Trophoblast cell (in vitro differentiated cells and primary cell): ENCODE measurements around the gene SPPL2B.

Source experiments
- DNase-seq, 2 donors: peaks; one replicate each; pipeline ENCODE4 v3.0.0-alpha.2; 2016
- H2AFZ ChIP-seq: 2 replicates; pipeline ENCODE4 v1.6.1; 2013; ENCODE audit warnings: low read length, moderate library complexity, mild to moderate bottlenecking; ENCODE audit not compliant: insufficient read depth, poor library complexity
- H2AK5ac ChIP-seq: 2 replicates; pipeline ENCODE4 v1.6.1; 2013; ENCODE audit warnings: mild to moderate bottlenecking, low read length
- H2BK120ac ChIP-seq: 2 replicates; pipeline ENCODE4 v1.6.1; 2013; ENCODE audit warnings: low read length, mild to moderate bottlenecking, moderate library complexity; ENCODE audit not compliant: insufficient read depth, poor library complexity
- H2BK12ac ChIP-seq: 2 replicates; pipeline ENCODE4 v1.6.1; 2013; ENCODE audit warnings: mild to moderate bottlenecking, low read length, moderate library complexity
- H2BK5ac ChIP-seq: 2 replicates; pipeline ENCODE4 v1.6.1; 2013; ENCODE audit warnings: low read length, low read depth, moderate library complexity, mild to moderate bottlenecking; ENCODE audit not compliant: poor library complexity
- H3K14ac ChIP-seq: 2 replicates; pipeline ENCODE4 v1.6.1; 2013; ENCODE audit warnings: mild to moderate bottlenecking, low read length
- H3K18ac ChIP-seq: 2 replicates; pipeline ENCODE4 v1.6.1; 2013; ENCODE audit warnings: mild to moderate bottlenecking, low read length
- H3K23ac ChIP-seq: 2 replicates; pipeline ENCODE4 v1.6.1; 2013; ENCODE audit warnings: low read length
- H3K27ac ChIP-seq: 2 replicates; pipeline ENCODE4 v1.5.1; 2013; ENCODE audit warnings: low read depth, mild to moderate bottlenecking, inconsistent platforms, low read length, moderate library complexity
- H3K27me3 ChIP-seq: 2 replicates; pipeline ENCODE4 v1.6.1; 2013; ENCODE audit warnings: inconsistent platforms, mild to moderate bottlenecking, low read length, moderate library complexity; ENCODE audit not compliant: insufficient read depth
- H3K36me3 ChIP-seq, 2 experiments: 1 replicate in 1 of 2; 2 replicates in 1 of 2; pipeline ENCODE4 v1.6.1; 2013; ENCODE audit warnings: low read length in 2 of 2, mild to moderate bottlenecking in 2 of 2, moderate library complexity in 1 of 2; ENCODE audit not compliant: insufficient read depth in 2 of 2, control insufficient read depth in 1 of 2
- H3K4ac ChIP-seq: 2 replicates; pipeline ENCODE4 v1.6.1; 2013; ENCODE audit warnings: low read depth, mild to moderate bottlenecking, low read length, moderate library complexity
- H3K4me1 ChIP-seq, 2 experiments: 1 replicate in 1 of 2; 2 replicates in 1 of 2; pipeline ENCODE4 v1.6.1; 2013; ENCODE audit warnings: low read length in 2 of 2, mild to moderate bottlenecking in 2 of 2, moderate library complexity in 1 of 2; ENCODE audit not compliant: insufficient read depth in 2 of 2, control insufficient read depth in 1 of 2
- H3K4me2 ChIP-seq: 2 replicates; pipeline ENCODE4 v1.6.1; 2013; ENCODE audit warnings: inconsistent platforms, mild to moderate bottlenecking, low read length, moderate library complexity
- H3K4me3 ChIP-seq: 2 replicates; pipeline ENCODE4 v1.5.1; 2013; ENCODE audit warnings: mild to moderate bottlenecking, low read depth, low read length, inconsistent platforms
- H3K79me1 ChIP-seq: one replicate; pipeline ENCODE4 v1.6.1; 2013; ENCODE audit warnings: low read length
- H3K79me2 ChIP-seq: 2 replicates; pipeline ENCODE4 v1.6.1; 2013; ENCODE audit warnings: low read length, mild to moderate bottlenecking; ENCODE audit not compliant: control insufficient read depth, insufficient read depth, poor library complexity
- H3K9ac ChIP-seq: 2 replicates; pipeline ENCODE4 v1.6.1; 2013; ENCODE audit warnings: mild to moderate bottlenecking, low read length
- H3K9me3 ChIP-seq: 2 replicates; pipeline ENCODE4 v1.6.1; 2013; ENCODE audit warnings: low read depth, mild to moderate bottlenecking, control low read depth, inconsistent platforms, low read length; ENCODE audit not compliant: insufficient read depth
- H4K12ac ChIP-seq: 2 replicates; pipeline ENCODE4 v1.6.1; 2013; ENCODE audit warnings: low read depth, mild to moderate bottlenecking, low read length, moderate library complexity
- H4K8ac ChIP-seq: 2 replicates; pipeline ENCODE4 v1.6.1; 2013; ENCODE audit warnings: low read depth, mild to moderate bottlenecking, low read length, moderate library complexity
- H4K91ac ChIP-seq: one replicate; pipeline ENCODE4 v1.6.1; 2013; ENCODE audit warnings: low read depth, mild to moderate bottlenecking, low read length, moderate library complexity
- WGBS: extraction: QIAGEN DNeasy Blood & Tissue Kit; methylation state at CpG from one replicate; pipeline ENCODE4 v1.1.7; 2013; ENCODE audit warnings: missing lambda C conversion rate; ENCODE audit not compliant: insufficient read length, insufficient coverage; ENCODE audit errors: extremely low coverage; 5-methylcytosine and 5-hydroxymethylcytosine counted together

Gene SPPL2B

DNA sequence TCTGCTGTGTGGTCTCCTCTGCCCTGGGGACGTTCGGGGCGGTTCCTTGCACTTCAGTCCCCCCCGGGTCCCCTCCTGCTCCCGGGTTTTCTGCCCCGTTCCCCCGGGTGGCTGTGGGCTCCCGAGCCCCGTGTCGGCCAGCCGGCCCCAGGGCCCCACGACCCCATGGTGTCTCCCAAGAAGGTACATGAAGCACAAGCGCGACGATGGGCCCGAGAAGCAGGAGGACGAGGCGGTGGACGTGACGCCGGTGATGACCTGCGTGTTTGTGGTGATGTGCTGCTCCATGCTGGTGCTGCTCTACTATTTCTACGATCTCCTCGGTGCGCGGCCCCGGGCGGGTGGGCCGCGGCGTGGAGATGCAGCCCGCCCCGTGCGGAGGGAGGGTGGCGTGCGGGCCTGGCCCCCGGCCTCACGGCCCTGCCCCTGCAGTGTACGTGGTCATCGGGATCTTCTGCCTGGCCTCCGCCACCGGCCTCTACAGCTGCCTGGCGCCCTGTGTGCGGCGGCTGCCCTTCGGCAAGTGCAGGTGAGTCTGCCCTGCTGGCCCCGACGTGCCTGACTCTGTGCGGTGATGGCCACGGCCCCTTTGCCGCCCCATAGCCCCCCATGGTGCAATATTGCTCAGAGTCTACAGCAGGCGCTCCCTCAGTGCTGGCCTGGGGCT, 11.3 kb downstream of the SPPL2B start:
- H3K79me2 ChIP-seq = peaks cover 4% of the 10 kb centered on the region
- no peak overlapping the region for H2BK120ac ChIP-seq
- H3K27ac ChIP-seq = no peak overlapping the region
- no CpG with 5 or more reads among the region's 52 CpGs for WGBS
- DNase-seq = no peak
- H3K79me1 ChIP-seq = peaks cover 12% of the 10 kb centered on the region
- H2BK12ac ChIP-seq = no peak overlapping the region
- no peak overlapping the region for H2AFZ ChIP-seq
- H2AK5ac ChIP-seq = no peak overlapping the region
- peaks cover 26 to 29% of the 10 kb centered on the region in 2 experiments for H3K4me1 ChIP-seq
- peak overlapping the region; percentile 3 for H4K91ac ChIP-seq
- no peaks in the 10 kb centered on the region for H3K27me3 ChIP-seq
- H3K9me3 ChIP-seq = peaks cover 9% of the 10 kb centered on the region
- no peak overlapping the region for H3K4ac ChIP-seq
- H3K4me2 ChIP-seq = no peak overlapping the region
- peaks cover 24 to 29% of the 10 kb centered on the region in 2 experiments for H3K36me3 ChIP-seq
- peak overlapping the region; percentile 10 for H3K18ac ChIP-seq
- no peak overlapping the region for H4K8ac ChIP-seq
- H4K12ac ChIP-seq = no peak overlapping the region
- H3K4me3 ChIP-seq = no peak overlapping the region
- H3K23ac ChIP-seq = no peak overlapping the region
- H2BK5ac ChIP-seq = no peak overlapping the region
- no peak overlapping the region for H3K14ac ChIP-seq
- no peak overlapping the region for H3K9ac ChIP-seq

DNA sequence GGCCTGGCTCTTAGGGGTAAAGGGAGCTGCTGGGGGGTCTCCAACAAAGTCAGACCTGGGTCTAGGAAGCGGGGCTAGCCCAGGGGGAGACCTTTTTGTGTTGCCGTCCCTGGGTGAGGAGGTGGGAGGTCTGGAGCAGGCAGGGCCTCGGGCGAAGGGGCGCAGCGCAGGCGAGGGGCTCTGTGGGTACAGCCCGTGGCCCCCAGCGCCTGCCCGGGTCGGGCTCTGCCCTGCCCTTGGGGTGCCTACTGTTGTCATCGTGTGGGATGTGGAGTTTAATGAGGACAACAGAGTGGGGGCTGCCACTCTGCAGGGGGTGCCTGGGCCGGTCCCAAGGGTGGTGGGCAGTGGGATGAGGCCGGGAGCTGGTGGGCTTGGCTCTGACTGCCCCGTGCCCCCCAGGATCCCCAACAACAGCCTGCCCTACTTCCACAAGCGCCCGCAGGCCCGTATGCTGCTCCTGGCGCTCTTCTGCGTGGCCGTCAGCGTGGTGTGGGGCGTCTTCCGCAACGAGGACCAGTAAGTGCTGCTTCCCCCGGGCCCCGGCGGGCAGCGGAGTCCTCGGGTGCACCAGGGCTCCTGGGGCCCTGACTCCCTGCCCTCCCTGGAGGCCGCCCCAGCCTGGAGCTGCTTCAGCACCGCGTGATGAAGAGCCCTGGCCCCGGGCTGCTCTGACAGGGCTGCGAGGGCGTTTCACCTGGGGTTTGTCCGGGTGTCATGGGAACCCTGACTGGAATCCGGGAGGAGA, 12.2 kb downstream of the SPPL2B start:
- peak overlapping the region; percentile 17 for H4K12ac ChIP-seq
- H3K23ac ChIP-seq = no peak overlapping the region
- H3K36me3 ChIP-seq = peaks cover 27 to 30% of the 10 kb centered on the region in 2 experiments
- peaks cover 4% of the 10 kb centered on the region for H3K79me2 ChIP-seq
- peak overlapping the region; percentile 94 for H4K91ac ChIP-seq
- WGBS = no CpG with 5 or more reads among the region's 38 CpGs
- no peak overlapping the region for H3K9ac ChIP-seq
- H3K4me1 ChIP-seq = peaks cover 26 to 29% of the 10 kb centered on the region in 2 experiments
- H3K4me3 ChIP-seq = no peak overlapping the region
- H3K27ac ChIP-seq = peak overlapping the region; percentile 42
- H2BK12ac ChIP-seq = peak overlapping the region; percentile 75
- peak overlapping the region; percentile 55 for H4K8ac ChIP-seq
- peak overlapping the region; percentile 71 for H2BK5ac ChIP-seq
- H2AFZ ChIP-seq = no peak overlapping the region
- DNase-seq = peak; percentile 26 to 46
- peak overlapping the region; percentile 76 for H3K18ac ChIP-seq
- H3K4me2 ChIP-seq = no peak overlapping the region
- peak overlapping the region; percentile 73 for H2BK120ac ChIP-seq
- H2AK5ac ChIP-seq = peak overlapping the region; percentile 61
- no peaks in the 10 kb centered on the region for H3K27me3 ChIP-seq
- peak overlapping the region; percentile 32 for H3K4ac ChIP-seq
- H3K14ac ChIP-seq = peak overlapping the region; percentile 61
- peaks cover 12% of the 10 kb centered on the region for H3K79me1 ChIP-seq
- H3K9me3 ChIP-seq = peaks cover 6% of the 10 kb centered on the region

DNA sequence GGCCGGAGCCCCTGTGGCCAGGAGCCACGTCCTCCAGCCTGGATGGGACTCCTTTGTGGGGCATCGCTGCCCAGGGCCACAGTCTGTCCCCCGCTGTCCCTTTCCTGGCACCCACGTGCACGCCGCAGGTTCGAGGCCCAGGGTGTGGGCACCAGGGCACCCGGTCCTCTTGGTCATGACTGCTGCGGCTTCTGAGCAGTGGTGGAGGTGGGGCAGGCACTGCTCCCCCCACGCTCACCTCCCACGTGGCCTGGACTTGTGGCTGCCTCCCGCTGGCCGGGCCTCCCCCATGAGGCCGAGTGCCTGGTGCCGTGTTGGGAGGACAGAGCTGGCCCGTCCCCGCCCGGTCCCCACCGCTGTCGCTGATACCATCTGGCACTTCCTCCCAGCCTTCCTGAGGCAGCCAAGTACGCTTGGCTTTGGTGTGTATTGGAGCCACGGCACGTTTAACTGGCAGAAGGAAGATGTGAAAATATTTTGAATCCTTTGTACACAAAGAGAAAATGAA, 12.8 kb downstream of the SPPL2B start:
- H3K4me2 ChIP-seq = no peak overlapping the region
- H3K4ac ChIP-seq = peak overlapping the region; percentile 32
- H3K18ac ChIP-seq = peak overlapping the region; percentile 76
- H3K79me2 ChIP-seq = peaks cover 4% of the 10 kb centered on the region
- H3K14ac ChIP-seq = peak overlapping the region; percentile 61
- peak overlapping the region; percentile 55 for H4K8ac ChIP-seq
- H3K36me3 ChIP-seq = peaks cover 30% of the 10 kb centered on the region in 2 experiments
- H3K79me1 ChIP-seq = peaks cover 12% of the 10 kb centered on the region
- peak overlapping the region; percentile 75 for H2BK12ac ChIP-seq
- peaks cover 26 to 29% of the 10 kb centered on the region in 2 experiments for H3K4me1 ChIP-seq
- H4K12ac ChIP-seq = peak overlapping the region; percentile 17
- H3K27ac ChIP-seq = peak overlapping the region; percentile 42
- peak overlapping the region; percentile 71 for H2BK5ac ChIP-seq
- H2BK120ac ChIP-seq = peak overlapping the region; percentile 73
- H3K23ac ChIP-seq = no peak overlapping the region
- peak overlapping the region; percentile 61 for H2AK5ac ChIP-seq
- H3K4me3 ChIP-seq = no peak overlapping the region
- peak overlapping the region; percentile 94 for H4K91ac ChIP-seq
- WGBS = no CpG with 5 or more reads among the region's 24 CpGs
- H3K27me3 ChIP-seq = no peaks in the 10 kb centered on the region
- peaks cover 4% of the 10 kb centered on the region for H3K9me3 ChIP-seq
- H3K9ac ChIP-seq = no peak overlapping the region
- H2AFZ ChIP-seq = no peak overlapping the region
- DNase-seq = no peak

DNA sequence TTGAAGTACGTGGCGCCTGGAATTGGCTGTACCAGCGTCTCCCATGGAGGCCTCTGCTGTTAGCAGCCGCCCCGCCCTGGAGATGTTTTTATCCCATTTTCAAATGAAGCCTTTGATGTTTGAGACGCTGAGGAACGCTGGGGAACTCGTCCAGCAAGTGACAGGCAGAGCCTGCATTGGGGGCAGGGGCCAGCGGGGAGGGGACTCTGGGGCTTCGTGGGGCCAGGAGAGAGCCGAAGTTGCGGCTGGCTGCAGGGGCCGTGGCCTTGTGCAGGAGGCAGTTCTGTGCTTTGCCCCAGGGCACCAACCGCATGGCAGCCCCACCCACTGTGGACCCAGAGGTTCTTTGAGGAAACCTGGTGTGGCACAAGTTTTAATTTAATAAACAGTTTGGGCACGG, 13.5 kb downstream of the SPPL2B start:
- peak overlapping the region; percentile 94 for H4K91ac ChIP-seq
- H3K23ac ChIP-seq = no peak overlapping the region
- no peaks in the 10 kb centered on the region for H3K27me3 ChIP-seq
- no peak overlapping the region for H2AFZ ChIP-seq
- no peak overlapping the region for H3K4me3 ChIP-seq
- WGBS = no CpG with 5 or more reads among the region's 15 CpGs
- no peak overlapping the region for H2BK12ac ChIP-seq
- H3K27ac ChIP-seq = no peak overlapping the region
- peaks cover 22 to 25% of the 10 kb centered on the region in 2 experiments for H3K4me1 ChIP-seq
- H2BK120ac ChIP-seq = no peak overlapping the region
- H3K79me2 ChIP-seq = peaks cover 4% of the 10 kb centered on the region
- no peak overlapping the region for H2AK5ac ChIP-seq
- H3K4ac ChIP-seq = no peak overlapping the region
- no peaks in the 10 kb centered on the region for H3K9me3 ChIP-seq
- peaks cover 12% of the 10 kb centered on the region for H3K79me1 ChIP-seq
- no peak overlapping the region for H3K14ac ChIP-seq
- no peak overlapping the region for H3K18ac ChIP-seq
- no peak overlapping the region for H3K9ac ChIP-seq
- no peak overlapping the region for H4K12ac ChIP-seq
- H2BK5ac ChIP-seq = no peak overlapping the region
- peaks cover 30 to 32% of the 10 kb centered on the region in 2 experiments for H3K36me3 ChIP-seq
- H3K4me2 ChIP-seq = peak overlapping the region; percentile 9
- peak; percentile 86 to 87 for DNase-seq
- no peak overlapping the region for H4K8ac ChIP-seq
